NCI-H526 (cell line): ENCODE measurements around the gene ZNF789.
"Not testable (repeated sequence)": the region's sequence is repeated elsewhere in the genome, so short reads cannot be mapped to it uniquely, and the experiment has no call there.

Experiments used
- DNase-seq, 2 experiments: peaks; one replicate each; lab custom pipeline; 2025; lab: John Stamatoyannopoulos, UW

The ZNF789 gene

DNA sequence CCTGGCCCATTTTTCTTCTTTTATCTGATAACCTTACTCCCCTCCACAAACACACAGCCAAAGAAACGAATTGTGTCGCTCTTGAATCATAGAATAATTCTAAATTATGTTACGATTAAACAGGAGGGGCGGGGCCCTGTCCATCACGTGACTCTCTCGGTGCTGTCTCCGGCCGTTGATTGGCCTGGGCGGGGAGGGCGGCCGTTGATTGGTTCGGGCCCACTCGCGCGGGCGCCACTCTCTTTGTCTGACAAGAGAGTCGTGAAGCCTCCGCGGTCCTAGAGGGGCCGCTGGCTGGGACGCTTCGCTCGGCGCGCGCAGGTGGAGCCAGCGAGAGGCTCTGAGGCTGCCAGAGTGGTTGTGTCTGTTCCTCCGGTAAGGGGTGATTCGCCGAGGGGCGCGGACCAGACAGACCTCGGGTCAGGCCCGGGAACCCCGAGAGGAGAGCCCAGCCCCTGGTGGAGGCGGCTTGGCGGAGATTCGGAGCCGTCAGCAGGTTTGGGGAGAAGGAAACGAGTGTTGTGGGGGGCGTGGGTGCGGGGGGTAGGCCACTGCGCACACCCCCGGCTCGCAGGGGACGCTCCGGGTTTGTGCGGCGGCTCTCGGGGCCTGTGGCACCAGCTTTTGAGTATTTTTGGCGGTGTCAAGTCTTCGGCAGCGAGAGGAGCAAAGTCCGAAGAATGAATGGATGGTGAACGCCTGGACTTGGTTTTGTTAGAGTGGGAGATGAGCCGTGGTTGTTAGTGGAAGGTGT, at the start of gene ZNF789:
TSS of gene ZNF789 (plus strand) at position 330 of the 754 bp plus-strand sequence. CDS start 3,567 bp downstream, outside the sequence.
- DNase-seq: peak; percentile 96 to 99

DNA sequence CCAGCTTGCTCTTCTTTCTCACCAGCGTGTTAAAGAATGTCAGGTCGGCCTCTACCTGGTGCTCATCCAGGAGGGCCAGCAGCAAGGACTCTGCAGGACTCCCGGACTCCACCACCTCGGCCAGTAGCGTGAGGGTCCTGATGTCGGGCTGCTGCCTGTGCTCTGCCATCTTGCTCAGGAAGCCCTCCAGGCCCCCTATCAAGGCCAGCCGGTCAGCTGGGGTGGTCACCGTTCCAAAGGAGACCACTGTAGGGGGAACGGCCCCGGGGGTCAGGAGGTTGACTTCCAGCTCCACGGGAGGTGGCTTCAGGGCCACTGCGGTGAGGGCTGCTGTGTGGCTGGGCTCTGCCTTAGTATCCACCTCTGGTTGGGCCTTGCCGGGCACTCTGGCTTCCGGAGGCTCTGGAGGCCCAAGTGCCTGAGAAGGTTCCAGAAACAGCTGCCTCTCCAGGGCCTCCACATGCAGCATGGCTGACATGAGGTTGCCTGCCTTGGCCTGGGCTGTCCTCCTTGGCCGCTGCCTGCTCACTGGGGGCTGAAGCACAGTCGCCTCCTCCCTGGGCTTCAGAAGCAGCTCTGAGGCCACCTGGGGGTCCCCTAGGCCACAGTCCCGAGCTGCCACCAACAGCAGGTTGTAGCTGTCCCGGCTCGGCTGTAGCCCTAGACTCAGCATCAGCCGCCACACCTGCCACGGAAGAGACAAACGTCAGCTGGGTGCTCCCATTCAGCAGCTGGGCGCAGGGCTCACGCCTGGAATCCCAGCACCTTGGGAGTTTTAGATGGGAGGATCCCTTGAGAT, 47.6 kb upstream of the ZNF789 start:
- no peak for DNase-seq

DNA sequence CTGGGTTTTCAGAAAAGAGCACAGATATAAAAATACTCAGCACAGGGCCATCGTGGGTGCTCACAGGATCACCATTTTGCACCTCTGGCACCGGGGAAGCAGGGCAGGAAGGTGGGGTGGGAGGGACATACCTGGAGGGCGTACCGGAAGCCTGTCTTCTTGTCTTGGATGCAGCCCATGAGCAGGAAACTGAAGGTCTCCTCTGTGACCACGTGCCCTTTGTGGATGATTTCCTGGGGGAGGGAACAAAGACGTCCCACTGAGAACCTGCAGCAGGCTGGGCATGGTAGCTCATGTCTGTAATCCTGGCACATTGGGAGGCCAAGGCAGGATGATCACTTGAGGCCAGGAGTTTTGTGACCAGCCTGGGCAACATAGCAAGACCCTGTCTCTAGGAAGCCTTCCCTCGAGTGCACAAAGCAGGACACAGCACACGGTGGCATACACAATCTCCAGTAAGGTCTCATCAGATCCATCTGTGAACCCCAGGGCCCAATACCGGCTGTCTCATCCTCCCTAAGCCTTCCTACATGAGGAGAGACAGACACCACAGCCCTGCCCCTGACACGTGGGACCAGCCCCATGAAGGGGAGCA, 43.6 kb upstream of the ZNF789 start:
- no peak for DNase-seq

DNA sequence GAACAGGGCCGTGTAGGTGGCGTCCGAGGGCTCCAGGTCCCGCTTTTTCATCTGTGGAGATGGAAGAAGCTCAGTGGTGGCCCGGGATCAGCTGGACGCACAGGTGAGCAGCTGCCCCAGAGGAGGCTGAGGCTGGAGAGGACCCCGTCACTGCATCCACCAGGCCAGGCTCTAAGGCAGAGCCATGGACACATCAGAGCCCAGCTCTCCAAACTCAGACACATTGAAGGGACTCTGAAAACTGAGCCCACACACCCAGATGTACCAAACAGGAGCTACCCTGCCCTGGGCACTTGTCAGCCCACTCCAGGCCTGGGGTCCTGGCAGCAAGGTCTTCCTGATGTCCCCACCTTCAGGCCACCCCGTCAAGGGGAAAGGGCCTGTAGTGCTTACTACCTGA, 42.9 kb upstream of the ZNF789 start:
- DNase-seq: no peak

DNA sequence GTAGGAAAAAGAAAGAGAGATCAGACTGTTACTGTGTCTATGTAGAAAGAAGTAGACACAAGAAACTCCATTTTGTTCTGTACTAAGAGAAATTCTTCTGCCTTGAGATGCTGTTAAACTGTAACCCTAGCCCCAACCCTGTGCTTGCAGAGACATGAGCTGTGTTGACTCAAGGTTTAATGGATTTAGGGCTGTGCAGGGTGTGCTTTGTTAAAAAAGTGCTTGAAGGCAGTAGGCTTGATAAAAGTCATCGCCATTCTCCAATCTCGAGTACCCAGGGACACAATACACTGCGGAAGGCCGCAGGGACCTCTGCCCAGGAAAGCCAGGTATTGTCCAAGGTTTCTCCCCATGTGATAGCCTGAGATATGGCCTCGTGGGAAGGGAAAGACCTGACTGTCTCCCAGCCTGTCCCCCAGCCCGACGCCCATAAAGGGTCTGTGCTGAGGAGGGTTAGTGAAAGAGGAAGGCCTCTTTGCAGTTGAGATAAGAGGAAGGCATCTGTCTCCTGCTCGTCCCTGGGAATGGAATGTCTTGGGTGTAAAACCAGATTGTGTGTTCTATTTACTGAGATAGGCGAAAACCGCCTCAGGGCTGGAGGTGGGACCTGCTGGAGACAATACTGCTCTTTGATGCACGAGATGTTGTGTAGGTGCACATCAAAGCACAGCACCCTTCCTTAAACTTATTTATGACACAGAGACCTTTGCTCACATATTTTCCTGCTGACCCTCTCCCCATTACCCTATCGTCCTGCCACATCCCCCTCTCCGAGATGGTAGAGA, 40.7 kb upstream of the ZNF789 start:
- DNase-seq: not testable (repeated sequence)

DNA sequence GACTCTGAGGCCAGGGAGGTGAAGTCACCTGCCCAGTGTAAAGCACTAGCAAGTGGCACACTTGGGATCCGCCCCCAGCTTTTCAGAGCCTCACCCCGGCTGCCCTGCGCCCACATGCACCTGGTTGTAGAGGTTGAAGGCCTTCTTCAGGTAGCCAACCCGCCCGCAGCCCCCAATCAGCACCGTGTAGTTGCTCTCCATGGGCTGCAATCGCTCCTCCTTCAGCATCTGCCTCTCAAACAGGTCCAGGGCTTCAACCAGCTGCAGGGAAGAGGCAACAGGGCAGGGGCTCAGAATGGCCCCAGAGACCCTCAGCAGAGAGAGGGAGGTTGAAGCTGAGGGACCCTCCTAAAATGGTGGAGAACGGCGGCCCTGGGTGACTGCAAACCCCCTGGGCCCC, 39.5 kb upstream of the ZNF789 start:
- no peak for DNase-seq

DNA sequence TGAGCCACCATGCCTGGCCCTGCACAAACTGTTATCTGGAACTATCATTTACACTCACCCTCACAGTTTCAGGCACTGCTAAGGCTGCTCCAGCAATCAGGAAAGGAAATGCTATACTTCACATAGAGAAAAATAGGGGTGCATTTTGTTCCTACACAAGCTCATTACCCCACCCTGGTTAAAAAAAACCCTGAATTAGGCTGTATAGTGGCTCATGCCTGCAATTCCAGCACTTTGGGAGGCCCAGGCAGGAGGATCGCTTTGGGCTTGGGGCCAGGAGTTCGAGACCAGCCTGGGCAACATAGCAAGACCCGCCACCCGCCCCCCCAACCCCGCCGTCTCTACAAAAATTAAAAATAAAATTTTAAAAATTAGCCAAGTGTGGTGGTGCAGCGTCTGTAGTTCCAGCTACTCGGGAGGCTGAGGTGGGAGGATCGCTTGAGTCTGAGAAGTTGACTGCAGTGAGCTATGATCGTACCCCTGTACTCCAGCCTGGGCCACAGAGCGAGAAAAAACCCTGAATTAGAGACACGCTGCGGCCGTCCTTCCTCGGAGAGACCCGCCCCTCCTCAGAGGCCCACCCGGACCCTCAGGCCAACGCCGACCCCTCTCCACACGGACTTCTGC, 34.6 kb upstream of the ZNF789 start:
- no peak for DNase-seq

DNA sequence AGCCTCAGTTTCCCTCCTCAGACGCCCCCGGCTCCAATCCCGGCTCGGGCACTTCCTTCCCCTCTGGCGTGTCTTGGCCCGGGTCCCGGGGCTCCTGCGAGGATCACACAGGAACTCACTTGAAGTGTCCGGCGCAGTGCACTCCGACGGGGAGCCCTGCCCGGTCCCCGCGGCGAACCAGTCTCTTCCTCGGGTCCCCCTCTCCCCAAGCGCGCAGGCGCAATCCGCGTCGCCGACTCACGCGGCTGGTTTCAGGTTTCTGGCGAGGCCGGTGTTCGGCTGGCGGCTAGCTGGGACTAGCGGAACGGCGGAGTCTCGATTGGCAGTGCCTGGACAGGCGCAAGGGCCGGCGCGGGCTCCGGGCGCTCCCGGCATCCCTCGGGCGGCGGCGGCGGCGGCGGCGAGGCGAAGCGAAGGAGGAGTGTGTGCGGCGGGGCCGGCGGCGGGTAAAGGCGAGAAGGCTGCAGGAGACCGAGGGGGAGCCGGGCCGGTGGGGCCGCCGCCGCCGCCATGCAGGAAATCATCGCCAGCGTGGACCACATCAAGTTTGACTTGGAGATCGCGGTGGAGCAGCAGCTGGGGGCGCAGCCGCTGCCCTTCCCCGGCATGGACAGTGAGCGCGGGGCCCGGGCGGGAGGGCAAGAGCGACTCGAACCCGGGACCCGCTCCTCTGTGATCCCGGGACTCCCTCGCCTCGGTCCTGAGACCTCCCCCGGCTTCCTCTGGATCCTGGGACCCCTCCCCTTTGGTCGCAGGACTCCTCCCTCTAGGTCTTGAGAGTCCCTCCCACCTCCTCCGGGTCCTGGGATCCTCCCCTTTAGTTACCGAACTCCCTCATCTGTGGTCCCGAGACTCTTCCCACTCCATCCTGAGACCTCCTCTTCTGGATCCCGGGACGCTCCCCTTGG, 33.9 kb upstream of the ZNF789 start, which contains the start of the genes CPSF4 and PTCD1:
TSS of gene CPSF4 (plus strand) at position 371 of the 908 bp plus-strand sequence. CDS start at position 511, 140 bp downstream.
TSS of gene PTCD1 (minus strand) at position 226 of the 908 bp plus-strand sequence. CDS start 3,556 bp downstream, outside the sequence.
- DNase-seq: peak; percentile 93 to 98

DNA sequence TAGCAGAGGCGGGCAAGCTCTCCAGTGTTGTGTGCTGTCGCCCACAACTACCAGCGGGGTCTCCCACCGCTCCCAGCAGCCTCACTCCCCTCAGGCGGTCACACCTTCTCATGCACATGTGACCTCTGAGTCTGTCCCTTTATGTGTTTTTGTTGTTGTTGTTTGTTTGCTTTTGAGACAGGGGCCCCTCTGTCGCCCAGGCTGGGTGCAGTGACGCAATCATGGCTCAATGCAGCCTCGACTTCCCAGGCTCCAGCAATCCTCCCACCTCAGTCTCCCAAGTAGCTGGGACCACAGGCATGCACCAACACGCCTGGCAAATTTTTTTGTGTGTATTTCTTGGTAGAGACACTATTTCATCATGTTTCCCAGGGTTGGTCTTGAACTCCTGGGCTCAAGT, 32.5 kb upstream of the ZNF789 start:
- no peak for DNase-seq

DNA sequence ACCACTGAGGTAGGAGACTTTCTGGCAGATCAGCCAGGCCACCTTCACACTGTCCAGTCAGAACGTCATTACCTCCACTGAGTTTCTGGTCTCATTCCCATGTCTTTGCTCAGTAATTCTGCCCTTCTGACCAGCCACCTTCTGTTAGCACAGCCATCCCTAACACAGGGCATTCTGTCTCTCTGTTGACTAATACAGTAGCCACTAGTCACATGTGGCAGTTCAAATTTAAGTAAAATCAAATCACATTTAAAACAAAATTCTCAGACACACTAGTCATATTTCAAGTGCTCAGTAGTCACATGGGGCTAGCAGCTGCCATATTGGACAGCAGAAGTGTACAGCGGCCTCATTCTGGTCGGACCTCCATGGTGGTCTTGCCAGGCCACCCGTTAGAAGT, 26.6 kb upstream of the ZNF789 start:
- no peak for DNase-seq

DNA sequence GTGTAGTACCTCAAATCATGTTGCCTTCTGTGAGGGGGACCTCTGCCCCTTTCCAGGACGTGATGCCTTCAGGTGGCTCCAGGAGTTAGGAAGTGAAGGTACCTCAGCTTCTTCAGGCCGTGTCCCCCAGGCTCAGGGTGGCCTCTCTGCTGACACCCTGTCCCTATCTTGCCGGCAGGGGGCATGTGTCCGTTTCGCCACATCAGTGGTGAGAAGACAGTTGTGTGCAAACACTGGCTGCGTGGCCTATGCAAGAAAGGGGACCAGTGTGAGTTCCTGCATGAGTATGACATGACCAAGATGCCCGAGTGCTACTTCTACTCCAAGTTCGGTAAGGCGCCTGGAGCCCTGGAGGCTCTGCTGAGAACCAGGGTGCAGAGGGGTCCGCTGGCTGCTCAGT, 24.7 kb upstream of the ZNF789 start:
- DNase-seq: peak in 1 of 2 experiments; percentile 47

DNA sequence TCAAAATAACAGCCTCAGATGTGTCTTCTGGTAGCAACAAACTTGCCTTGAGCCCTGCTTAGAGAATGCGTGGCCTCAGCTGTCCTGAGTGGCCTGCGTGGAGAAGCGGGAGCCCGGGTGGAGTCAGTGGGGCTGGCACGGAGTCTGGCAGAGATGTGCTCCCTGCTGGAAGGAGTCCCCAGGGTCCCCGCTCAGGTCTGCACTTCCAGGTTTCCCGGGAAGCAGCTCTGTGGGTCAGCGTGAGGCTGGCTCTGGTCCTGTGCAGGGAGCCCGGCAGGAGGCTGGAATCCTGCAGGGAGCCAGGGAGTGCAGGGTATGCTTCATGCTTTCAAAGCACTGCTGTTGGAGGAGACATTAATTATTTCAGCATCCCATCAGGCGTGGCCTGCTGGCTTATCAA, 23.8 kb upstream of the ZNF789 start:
- no peak for DNase-seq

DNA sequence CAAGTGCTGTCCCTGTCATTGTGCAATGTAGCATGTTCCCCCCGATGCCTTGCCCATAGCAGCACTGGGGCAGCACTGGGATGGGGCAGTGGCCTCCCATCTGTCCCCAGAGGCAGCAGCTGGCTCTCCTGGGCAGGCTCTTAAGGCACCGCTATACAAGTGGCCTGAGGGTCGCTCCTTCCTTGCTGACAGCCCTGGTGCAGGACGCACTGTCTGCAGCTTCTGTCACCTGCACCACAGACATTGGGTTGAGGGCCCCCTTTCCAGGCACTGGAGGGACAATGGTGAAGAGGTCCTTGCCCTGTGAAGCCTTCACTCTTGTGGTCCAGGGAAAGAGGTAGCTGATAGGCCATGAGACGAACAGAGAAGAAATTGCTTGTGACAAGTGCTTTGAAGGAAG, 23.4 kb upstream of the ZNF789 start:
- no peak for DNase-seq

DNA sequence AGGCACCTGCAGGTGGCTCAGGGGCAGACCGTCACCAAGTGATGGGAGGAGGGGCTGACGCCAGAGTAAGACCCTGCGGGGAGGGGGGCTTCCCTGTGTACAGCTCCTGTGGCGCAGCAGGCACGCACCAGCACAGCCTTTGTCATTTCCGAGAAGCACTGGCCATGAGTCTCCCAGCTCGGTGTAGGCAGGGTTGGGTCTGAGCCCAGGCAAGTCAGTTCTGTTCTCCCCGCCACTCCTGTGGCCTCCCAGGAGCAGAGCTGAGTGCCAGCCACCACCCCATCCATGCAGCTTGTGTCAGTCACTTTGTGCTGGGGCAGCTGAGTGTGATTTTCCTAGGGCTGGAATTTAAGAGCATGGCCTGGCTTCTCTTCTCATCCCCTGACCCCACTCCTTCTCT, 20.8 kb upstream of the ZNF789 start:
- no peak for DNase-seq

DNA sequence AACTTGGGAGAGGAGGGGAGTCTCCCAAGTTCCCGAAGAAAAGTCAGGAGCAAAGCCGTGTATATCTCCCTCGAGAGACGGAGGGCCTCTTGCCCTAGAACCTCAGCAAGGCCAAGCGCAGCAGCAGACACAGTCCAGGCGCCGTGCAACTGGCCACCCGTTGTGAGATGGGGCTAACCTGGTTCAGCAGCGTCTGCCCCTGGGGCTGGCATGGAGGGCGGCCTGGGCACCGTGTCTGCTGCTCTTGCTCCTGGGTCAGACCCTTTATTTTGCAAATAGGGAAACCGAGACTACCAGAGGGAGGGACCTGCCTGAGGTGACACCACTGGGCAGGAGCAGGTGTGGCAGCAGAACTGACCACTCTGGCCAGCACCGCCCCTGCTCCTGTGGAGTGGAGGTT, 20.1 kb upstream of the ZNF789 start:
- DNase-seq: no peak

DNA sequence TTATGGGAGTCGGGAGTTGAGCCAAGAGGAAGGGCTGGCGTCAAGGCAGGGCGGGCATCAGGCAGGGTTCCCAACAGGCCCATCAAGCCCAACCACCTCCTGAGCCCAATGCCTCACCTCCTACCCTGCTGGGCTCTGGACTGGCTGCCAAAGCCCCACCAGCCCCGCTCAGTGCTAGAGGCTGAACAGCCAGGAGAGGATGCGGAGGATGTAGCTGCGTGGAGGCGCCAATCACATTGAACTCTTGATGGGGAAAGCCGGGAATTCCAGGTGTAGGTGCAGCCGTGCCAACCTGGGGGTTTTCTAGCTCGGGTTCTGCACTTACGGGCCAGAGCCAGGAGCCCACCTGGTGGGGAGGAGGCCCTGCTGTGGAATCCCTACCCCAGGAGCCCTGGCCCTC, 19.6 kb upstream of the ZNF789 start:
- no peak for DNase-seq

DNA sequence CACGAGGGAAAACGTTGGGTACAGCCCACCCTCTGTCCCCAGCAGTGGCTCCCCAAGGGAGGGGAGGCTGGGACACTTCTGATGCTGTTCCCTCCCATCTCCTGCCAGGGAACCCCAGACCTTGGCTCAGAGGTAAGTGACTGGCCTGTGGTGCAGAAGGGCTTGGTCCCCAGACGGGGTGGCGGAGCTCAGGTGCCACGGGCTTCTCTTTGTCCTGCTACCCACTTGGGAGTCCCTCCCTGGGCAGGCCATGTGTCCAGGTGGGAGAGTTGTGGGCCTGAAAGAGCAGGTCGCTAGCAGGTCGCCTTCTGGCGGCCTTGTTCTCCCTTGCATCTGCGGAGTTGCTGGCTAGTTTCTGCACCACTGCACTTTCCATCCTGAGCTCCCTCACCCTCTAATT, 16.8 kb upstream of the ZNF789 start:
- no peak for DNase-seq

DNA sequence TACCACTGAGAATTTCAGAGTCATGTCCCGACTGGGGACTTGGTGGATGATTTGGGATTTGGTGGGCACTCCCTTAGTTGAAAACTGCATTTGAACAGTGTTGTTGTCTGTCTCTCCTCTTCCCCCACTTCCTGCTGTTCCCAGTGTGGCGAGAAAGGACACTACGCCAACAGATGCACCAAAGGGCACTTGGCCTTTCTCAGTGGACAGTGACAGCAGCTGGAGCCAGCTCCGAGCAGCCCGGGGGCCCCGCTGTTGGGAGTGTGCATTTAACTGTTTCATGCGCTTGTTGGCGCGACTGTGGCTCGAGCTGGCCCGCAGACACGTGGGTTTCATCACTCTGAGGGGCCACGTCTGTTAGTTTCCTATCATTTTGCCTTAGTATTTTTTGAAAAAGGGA, 16.4 kb upstream of the ZNF789 start:
- no peak for DNase-seq

DNA sequence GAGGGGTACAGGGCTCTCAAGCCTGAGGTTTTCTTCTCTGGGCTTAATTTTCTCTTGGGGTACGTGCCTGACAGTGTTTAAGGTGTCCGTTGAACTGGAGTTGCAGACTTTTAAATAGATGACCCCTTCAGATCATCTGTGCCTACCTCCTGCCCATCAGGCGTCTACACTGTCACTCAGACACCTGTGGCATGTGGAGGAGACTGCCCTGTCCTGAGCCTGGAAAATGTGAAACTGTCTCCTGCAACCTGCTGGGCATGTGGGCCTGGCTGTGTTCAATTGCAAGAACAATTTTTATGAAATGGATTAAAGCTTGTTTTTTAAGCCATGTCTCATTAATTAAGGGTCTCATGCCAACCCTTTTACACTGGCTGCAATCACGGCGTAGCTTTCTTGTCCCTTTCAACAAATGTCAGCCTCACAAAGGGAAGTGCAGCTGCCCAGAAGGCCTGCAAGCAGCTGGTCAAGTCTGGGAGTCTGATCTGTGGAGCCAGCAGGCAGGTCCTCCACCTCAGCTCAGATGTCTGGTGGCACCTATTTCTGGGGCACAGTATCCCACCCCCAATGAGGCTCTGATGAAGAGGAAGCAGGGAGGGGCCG, 15.5 kb upstream of the ZNF789 start:
- no peak for DNase-seq
